Measurements from ENCODE around the gene TREH. TPM values are rescaled to one million over a fixed set of nuclear protein-coding genes. Genes with fewer than 3 reads are reported as not detected.
A peak's percentile ranks its signal among the peaks of the same experiment; 100 is the strongest.
"Not testable (repeated sequence)": the region's sequence is repeated elsewhere in the genome, so short reads cannot be mapped to it uniquely, and the experiment has no call there.

Gene TREH
- not detected for total RNA-seq

GRCh38 chr11:118679483-118679882 is at the start of gene TREH:
Gene TREH, minus strand, starts transcription at chr11:118679650. Its CDS starts 23 bp downstream, at chr11:118679627.
- DNase-seq: no peak

- not testable (repeated sequence) for DNase-seq
These were observed 48.7 kb upstream of the TREH start for GRCh38 chr11:118728112-118728511.

- not testable (repeated sequence) for DNase-seq
These were observed 48.2 kb upstream of the TREH start for GRCh38 chr11:118727721-118728066.

GRCh38 chr11:118727001-118727720 is 47.7 kb upstream of the TREH start:
- not testable (repeated sequence) for DNase-seq

GRCh38 chr11:118721478-118722015 is 42.1 kb upstream of the TREH start:
- DNase-seq: not testable (repeated sequence)

GRCh38 chr11:118720740-118721139 is 41.3 kb upstream of the TREH start:
- not testable (repeated sequence) for DNase-seq

GRCh38 chr11:118720078-118720477 is 40.6 kb upstream of the TREH start:
- DNase-seq: not testable (repeated sequence)

GRCh38 chr11:118718562-118718961 is 39.1 kb upstream of the TREH start:
- not testable (repeated sequence) for DNase-seq

GRCh38 chr11:118717733-118718132 is 38.3 kb upstream of the TREH start:
- DNase-seq: not testable (repeated sequence)

- not testable (repeated sequence) for DNase-seq
These were observed 37.8 kb upstream of the TREH start for GRCh38 chr11:118717221-118717620.

- no peak for DNase-seq
These were observed 36.4 kb upstream of the TREH start for GRCh38 chr11:118715837-118716260.

- no peak for DNase-seq
These were observed 35.9 kb upstream of the TREH start for GRCh38 chr11:118715245-118715831.

- no peak for DNase-seq
These were observed 35.4 kb upstream of the TREH start for GRCh38 chr11:118714816-118715215.

- DNase-seq: not testable (repeated sequence)
These were observed 35.0 kb upstream of the TREH start for GRCh38 chr11:118714416-118714815.

GRCh38 chr11:118708296-118708695 is 28.8 kb upstream of the TREH start:
- no peak for DNase-seq

- DNase-seq: no peak
These were observed 27.0 kb upstream of the TREH start for GRCh38 chr11:118706546-118706825.

GRCh38 chr11:118705791-118706545 is 26.5 kb upstream of the TREH start:
- no peak for DNase-seq

- peak; percentile 36 for DNase-seq
These were observed 25.8 kb upstream of the TREH start for GRCh38 chr11:118705111-118705741.

- no peak for DNase-seq
These were observed 24.2 kb upstream of the TREH start for GRCh38 chr11:118703563-118704106.

- peak; percentile 69 for DNase-seq
These were observed 20.2 kb upstream of the TREH start for GRCh38 chr11:118699506-118700220.

GRCh38 chr11:118697346-118697745 is 17.9 kb upstream of the TREH start:
- no peak for DNase-seq

- no peak for DNase-seq
These were observed 17.3 kb upstream of the TREH start for GRCh38 chr11:118696673-118697226.
